ENCODE data around the gene ABCC2. TPM values are rescaled to one million over a fixed set of nuclear protein-coding genes. Genes with fewer than 3 reads are reported as not detected.
A peak's percentile ranks its signal among the peaks of the same experiment; 100 is the strongest.
"Not testable (repeated sequence)": the region's sequence is repeated elsewhere in the genome, so short reads cannot be mapped to it uniquely, and the experiment has no call there.

The ABCC2 gene
- total RNA-seq = 1 to 10 TPM in 3 of 6 donors, under 1 TPM in 3; 0.67 to 1.7 (median 1.1) TPM
- polyA plus RNA-seq = 1 to 10 TPM in 1 of 2 donors, under 1 TPM in 1; 0.91 to 1.4 TPM

DNA sequence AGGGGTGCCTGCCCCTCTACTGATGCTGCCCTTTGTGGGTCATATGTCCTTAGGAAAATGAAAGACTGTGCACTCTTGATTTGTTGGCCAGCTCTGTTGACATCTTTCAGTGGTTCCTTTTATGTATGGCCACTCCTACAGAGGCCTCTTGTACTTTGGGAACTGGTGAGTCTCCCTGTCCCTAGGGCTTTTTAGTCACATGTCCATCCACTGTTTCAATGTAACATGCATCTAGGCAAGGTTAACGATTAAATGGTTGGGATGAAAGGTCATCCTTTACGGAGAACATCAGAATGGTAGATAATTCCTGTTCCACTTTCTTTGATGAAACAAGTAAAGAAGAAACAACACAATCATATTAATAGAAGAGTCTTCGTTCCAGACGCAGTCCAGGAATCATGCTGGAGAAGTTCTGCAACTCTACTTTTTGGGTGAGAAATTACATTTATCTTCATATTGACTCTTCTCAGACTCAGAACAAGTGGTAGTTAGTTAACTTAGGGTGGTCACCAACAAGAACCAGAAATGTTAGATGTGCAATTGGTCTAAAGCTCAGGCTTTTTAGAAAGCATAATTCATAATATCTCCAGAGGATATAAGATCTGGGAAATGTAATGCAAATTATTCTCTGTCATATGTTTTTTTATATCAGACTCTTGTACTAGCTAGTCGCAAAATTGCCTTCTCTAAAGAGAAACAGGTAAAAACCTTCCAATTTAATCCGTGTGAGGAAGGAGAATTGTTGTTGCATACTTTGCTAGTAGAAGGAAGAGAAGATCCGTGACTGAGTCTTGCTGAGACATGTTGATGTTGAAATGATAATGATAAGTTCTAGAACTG is at the start of gene ABCC2:
TSS of gene ABCC2 (plus strand) at position 194 of the 840 bp plus-strand sequence. CDS start at position 399, 205 bp downstream.
- H3K27ac ChIP-seq = no peak within 1 kb of the TSS
- peaks cover 0 to under 1% (median 0%) of the 10 kb centered on the region in 3 donors for H3K36me3 ChIP-seq
- no peak for DNase-seq
- H3K27me3 ChIP-seq = no peaks in the 10 kb centered on the region
- intact Hi-C loops (cut with DNase I) = no loop called here
- no peaks in the 10 kb centered on the region for H3K4me1 ChIP-seq
- no peaks in the 10 kb centered on the region for H3K9me3 ChIP-seq
- no peak for ATAC-seq
- no peak for TF ChIP-seq CTCF (IDR thresholded peaks at IDR 0.05)
- H3K4me3 ChIP-seq = no peak within 1 kb of the TSS
- whole genome bisulfite sequencing, 2 donors = 77 to 84% methylated on average over 7 of the region's 7 CpGs
- FAIRE-seq = no peak

- no peak for ATAC-seq
- H3K4me1 ChIP-seq = peaks cover 9 to 18% (median 12%) of the 10 kb centered on the region in 3 donors
- WGBS, 2 donors = 80 to 81% methylated on average over 8 of the region's 8 CpGs
- no peaks in the 10 kb centered on the region for H3K9me3 ChIP-seq
- no peaks in the 10 kb centered on the region for H3K36me3 ChIP-seq
- intact Hi-C loops (cut with DNase I) = no loop called here
- H3K27ac ChIP-seq = no peak overlapping the region
- no peak for FAIRE-seq
- H3K27me3 ChIP-seq = no peaks in the 10 kb centered on the region
- TF ChIP-seq CTCF (IDR thresholded peaks at IDR 0.05) = no peak
- no peak for DNase-seq
- H3K4me3 ChIP-seq = peak overlapping the region in 2 of 4 donors; percentile 74 to 86
These were observed 49.1 kb upstream of the ABCC2 start for GRCh38 chr10:99733366-99733765.

DNA sequence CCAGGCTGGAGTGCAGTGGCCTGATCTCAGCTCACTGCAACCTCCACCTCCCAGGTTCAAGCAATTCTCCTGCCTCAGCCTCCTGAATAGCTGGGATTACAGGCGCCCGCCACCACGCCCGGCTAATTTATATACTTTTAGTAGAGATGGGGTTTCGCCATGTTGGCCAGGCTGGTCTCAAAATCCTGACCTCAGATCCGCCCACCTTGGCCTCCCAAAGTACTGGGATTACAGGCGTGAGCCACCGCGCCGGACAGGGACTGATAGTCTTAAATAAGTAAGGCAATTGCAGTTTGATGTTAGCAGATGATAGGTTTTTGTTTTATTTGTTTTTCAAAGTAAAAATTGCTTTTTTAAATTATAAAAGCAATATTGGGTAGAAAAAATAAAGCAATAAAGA is 48.3 kb upstream of the ABCC2 start:
- 97 to 98% methylated on average over 10 of the region's 10 CpGs for WGBS, 2 donors

GRCh38 chr10:99740260-99740659 is 42.2 kb upstream of the ABCC2 start:
- Histone ChIP-seq H3K4me3 (no peak overlapping the region), H3K9me3 (no peaks in the 10 kb centered on the region), H3K4me1 (no peaks in the 10 kb centered on the region), H3K27me3 (no peaks in the 10 kb centered on the region), H3K27ac (no peak overlapping the region), H3K36me3 (peaks cover 0 to 40% (median 28%) of the 10 kb centered on the region in 3 donors)
- no peak for DNase-seq
- no peak for ATAC-seq
- intact Hi-C loops (cut with DNase I) = no loop called here
- 98 to 99% methylated on average over 2 of the region's 2 CpGs for WGBS, 2 donors
- FAIRE-seq = peak; percentile 20
- no peak for TF ChIP-seq CTCF (IDR thresholded peaks at IDR 0.05)

More for the DNA sequence above, 48.3 kb upstream of the ABCC2 start:
- DNase-seq; H3K9me3 ChIP-seq; intact Hi-C loops (cut with DNase I); H3K4me3 ChIP-seq; FAIRE-seq; H3K36me3 ChIP-seq; H3K27ac ChIP-seq; H3K27me3 ChIP-seq; ATAC-seq: not testable (repeated sequence)
- H3K4me1 ChIP-seq = peaks cover 9 to 18% (median 12%) of the 10 kb centered on the region in 3 donors

DNA sequence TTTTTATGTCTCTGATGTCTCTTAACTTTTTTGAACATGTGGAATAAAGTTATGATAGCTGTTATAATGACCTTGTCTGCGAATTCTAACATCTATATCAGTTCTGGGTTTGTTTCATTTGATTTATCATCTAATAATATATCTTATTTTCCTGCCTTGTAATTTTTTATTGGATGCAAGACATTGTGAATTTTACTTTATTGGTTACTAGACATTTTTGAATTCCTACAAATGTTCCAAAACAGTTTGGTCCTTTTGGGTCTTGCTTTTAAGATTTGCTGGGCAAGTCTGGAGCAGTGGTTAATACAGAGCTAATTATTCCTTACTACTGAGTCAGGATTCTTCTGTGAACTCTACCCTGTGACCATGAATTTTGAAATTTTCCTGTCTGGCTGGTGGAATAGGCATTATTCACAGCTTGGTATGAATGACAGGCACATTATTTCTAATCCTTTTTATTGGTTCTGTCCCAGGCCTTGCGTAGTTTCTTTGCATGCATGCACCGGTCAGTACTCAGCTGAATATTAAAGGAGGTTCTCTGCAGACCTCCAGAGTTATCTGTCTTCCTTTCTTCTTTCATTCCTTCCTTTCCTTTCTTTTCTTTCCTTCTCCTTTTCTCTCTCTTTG is 41.4 kb upstream of the ABCC2 start:
- peaks cover 0 to 40% (median 28%) of the 10 kb centered on the region in 3 donors for H3K36me3 ChIP-seq
- intact Hi-C loops (cut with DNase I) = no loop called here
- H3K9me3 ChIP-seq = no peaks in the 10 kb centered on the region
- TF ChIP-seq CTCF (IDR thresholded peaks at IDR 0.05) = no peak
- ATAC-seq (no peak), FAIRE-seq (no peak), DNase-seq (no peak)
- H3K4me1 ChIP-seq = no peaks in the 10 kb centered on the region
- no peak overlapping the region for H3K27ac ChIP-seq
- no peaks in the 10 kb centered on the region for H3K27me3 ChIP-seq
- 96 to 97% methylated on average over 3 of the region's 3 CpGs for WGBS, 2 donors
- no peak overlapping the region for H3K4me3 ChIP-seq
